Ascending aorta (tissue), 2 donors: ENCODE data around the gene COX6B2. TPM values are rescaled to one million over a fixed set of nuclear protein-coding genes. Genes with fewer than 3 reads are reported as not detected.

ENCODE experiments used
- DNase-seq, 2 donors: peaks; one replicate each; pipeline ENCODE4 v3.0.0-alpha.2; 2019; ENCODE audit warnings: low spot score in 2 of 2
- H3K27ac ChIP-seq, 2 donors: fragments of 200-600 bp; sonication (generic); one replicate each; pipeline ENCODE4 v1.5.1; 2016 to 2017; ENCODE audit warnings: mild to moderate bottlenecking in 1 of 2
- H3K27me3 ChIP-seq: fragments of 200-600 bp; sonication (generic); one replicate; pipeline ENCODE4 v1.5.1; 2017
- H3K36me3 ChIP-seq, 2 donors: fragments of 200-600 bp; sonication (generic); one replicate each; pipeline ENCODE4 v1.5.1; 2016
- H3K4me1 ChIP-seq, 2 donors: fragments of 200-600 bp; sonication (generic); one replicate each; pipeline ENCODE4 v1.5.1; 2016 to 2017; ENCODE audit warnings: mild to moderate bottlenecking in 1 of 2
- H3K4me3 ChIP-seq, 2 donors: fragments of 200-600 bp; sonication (generic); one replicate each; pipeline ENCODE4 v1.5.1; 2016 to 2017; ENCODE audit warnings: mild to moderate bottlenecking in 1 of 2
- H3K9me3 ChIP-seq, 2 donors: fragments of 200-600 bp; sonication (generic); one replicate each; pipeline ENCODE4 v1.5.1; 2016
- CTCF ChIP-seq, 3 experiments: fragments of 200-600 bp in 2 of 3; fragments of 450-650 bp in 1 of 3; sonication (generic) in 2 of 3; IDR thresholded peaks; one replicate each; pipeline ENCODE4 v1.5.1; 2016 to 2019; ENCODE audit warnings: antibody characterized with exemption in 3 of 3, mild to moderate bottlenecking in 1 of 3, moderate library complexity in 1 of 3
- intact Hi-C: fragments of 100-400 bp; cut with DNase I; formaldehyde crosslinking; loops from one replicate; pipeline ENCODE4 v1.15.1; 2023
- total RNA-seq: library from RNA; depleted of rRNA; stranded (reverse); fragments of >200 nt; gene quantifications from one replicate; pipeline ENCODE4 v1.1.0, GENCODE V29; 2016

Gene COX6B2
- total RNA-seq, 1 donor from 2014 or later: not detected

GRCh38 chr19:55368701-55369563 lies 14.4 kb upstream of the COX6B2 start:
- Histone ChIP-seq H3K27ac (no peak overlapping the region), H3K4me3 (peak overlapping the region; percentile 43 to 50), H3K27me3 (peaks cover 11% of the 10 kb centered on the region), H3K9me3 (no peaks in the 10 kb centered on the region), H3K36me3 (no peaks in the 10 kb centered on the region), H3K4me1 (peaks cover 0 to 5% of the 10 kb centered on the region in 2 donors)
- intact Hi-C loops: no loop called here
- TF ChIP-seq CTCF (IDR thresholded peaks at IDR 0.05): no peak
- no peak for DNase-seq

GRCh38 chr19:55368106-55368505 lies 13.6 kb upstream of the COX6B2 start:
- H3K4me3 ChIP-seq: no peak overlapping the region
- H3K27me3 ChIP-seq: peaks cover 8% of the 10 kb centered on the region
- H3K9me3 ChIP-seq: no peaks in the 10 kb centered on the region
- intact Hi-C loops: no loop called here
- peaks cover 0 to 5% of the 10 kb centered on the region in 2 donors for H3K4me1 ChIP-seq
- H3K36me3 ChIP-seq: no peaks in the 10 kb centered on the region
- no peak overlapping the region for H3K27ac ChIP-seq
- no peak for TF ChIP-seq CTCF (IDR thresholded peaks at IDR 0.05)
- no peak for DNase-seq

- Histone ChIP-seq H3K4me3 (no peak overlapping the region), H3K27me3 (peaks cover 8% of the 10 kb centered on the region), H3K36me3 (no peaks in the 10 kb centered on the region), H3K27ac (no peak overlapping the region), H3K4me1 (peaks cover 0 to 5% of the 10 kb centered on the region in 2 donors), H3K9me3 (no peaks in the 10 kb centered on the region)
- no peak for DNase-seq
- no peak for TF ChIP-seq CTCF (IDR thresholded peaks at IDR 0.05)
- intact Hi-C loops: no loop called here
Observed at GRCh38 chr19:55366790-55367189, 12.3 kb upstream of the COX6B2 start.

- TF ChIP-seq CTCF (IDR thresholded peaks at IDR 0.05): no peak
Observed at GRCh38 chr19:55365964-55366363, 11.4 kb upstream of the COX6B2 start.

GRCh38 chr19:55365245-55365644 lies 10.7 kb upstream of the COX6B2 start:
- Histone ChIP-seq H3K27ac (no peak overlapping the region), H3K9me3 (no peaks in the 10 kb centered on the region), H3K4me1 (peaks cover 0 to 5% of the 10 kb centered on the region in 2 donors), H3K36me3 (no peaks in the 10 kb centered on the region), H3K4me3 (no peak overlapping the region), H3K27me3 (peaks cover 8% of the 10 kb centered on the region)
- no peak for DNase-seq
- no peak for TF ChIP-seq CTCF (IDR thresholded peaks at IDR 0.05)
- intact Hi-C loops: no loop called here

More at GRCh38 chr19:55365964-55366363, 11.4 kb upstream of the COX6B2 start:
- Histone ChIP-seq H3K36me3 (no peaks in the 10 kb centered on the region), H3K4me3 (no peak overlapping the region), H3K9me3 (no peaks in the 10 kb centered on the region), H3K27me3 (peaks cover 8% of the 10 kb centered on the region), H3K27ac (no peak overlapping the region), H3K4me1 (peaks cover 0 to 5% of the 10 kb centered on the region in 2 donors)
- DNase-seq: no peak
- intact Hi-C loops: no loop called here
